IMR-90 (cell line): ENCODE results near the gene STX4. TPM values are rescaled to one million over a fixed set of nuclear protein-coding genes. Genes with fewer than 3 reads are reported as not detected.

Experiments
- ATAC-seq: fragments of 200-7000 bp; cut with Tn5 transposase; 2 replicates; pipeline ENCODE4 v1.9.1; 2020; ENCODE audit warnings: low read depth, mild to moderate bottlenecking, moderate library complexity
- BruUV-seq: library from RNA; stranded (reverse); fragments of 400-500 nt; replicated peaks from 2 replicates; lab custom pipeline; 2021; lab: Mats Ljungman, UMichigan
- CTCF ChIA-PET: fragments of 300-600 bp; formaldehyde crosslinking; extraction: SDS; loops from one replicate; lab custom pipeline; 2021; ENCODE audit warnings: antibody characterized with exemption; lab: Yijun Ruan, JAX
- POLR2A ChIA-PET: fragments of 300-600 bp; sonication (Branson Sonifier 250); formaldehyde crosslinking; loops from one replicate; lab custom pipeline; 2022; ENCODE audit warnings: antibody characterized with exemption; ENCODE audit not compliant: unreplicated experiment; lab: Charles Lee
- DNase-seq: peaks from one replicate; pipeline ENCODE4 v3.0.0; 2013
- H2AFZ ChIP-seq: replicated peaks from 2 replicates; pipeline ENCODE3; 2013; ENCODE audit warnings: low read length, mild to moderate bottlenecking; ENCODE audit not compliant: poor library complexity
- H2AK5ac ChIP-seq: 2 replicates; pipeline ENCODE4 v1.6.1; 2013; ENCODE audit warnings: low read depth, low read length, inconsistent platforms
- H2AK9ac ChIP-seq: replicated peaks from 2 replicates; pipeline ENCODE3; 2013; ENCODE audit warnings: mild to moderate bottlenecking, low read depth, low read length, moderate library complexity; ENCODE audit not compliant: poor library complexity
- H2BK120ac ChIP-seq: 2 replicates; pipeline ENCODE4 v1.6.1; 2013; ENCODE audit warnings: low read depth, low read length, inconsistent platforms
- H2BK15ac ChIP-seq: 3 replicates; pipeline ENCODE4 v1.6.1; 2013; ENCODE audit warnings: low read depth, low read length, inconsistent platforms
- H2BK20ac ChIP-seq: 2 replicates; pipeline ENCODE4 v1.6.1; 2013; ENCODE audit warnings: low read depth, mild to moderate bottlenecking, inconsistent platforms, low read length, moderate library complexity
- H2BK5ac ChIP-seq: 2 replicates; pipeline ENCODE4 v1.6.1; 2013; ENCODE audit warnings: mild to moderate bottlenecking, low read depth, low read length, inconsistent platforms; ENCODE audit not compliant: poor library complexity, severe bottlenecking
- H3K14ac ChIP-seq: replicated peaks from 2 replicates; pipeline ENCODE4 v1.6.1; 2013; ENCODE audit warnings: low read depth, low read length, inconsistent platforms
- H3K18ac ChIP-seq: 2 replicates; pipeline ENCODE4 v1.6.1; 2013; ENCODE audit warnings: low read depth, low read length, control low read depth
- H3K23ac ChIP-seq: 2 replicates; pipeline ENCODE4 v1.6.1; 2013; ENCODE audit warnings: low read depth, low read length, inconsistent platforms
- H3K27ac ChIP-seq: 2 replicates; pipeline ENCODE4 v1.5.1; 2013; ENCODE audit warnings: mild to moderate bottlenecking, control low read depth, low read length; ENCODE audit not compliant: insufficient read depth
- H3K27me3 ChIP-seq: 2 replicates; pipeline ENCODE4 v1.6.1; 2013; ENCODE audit warnings: low read length; ENCODE audit not compliant: control insufficient read depth, insufficient read depth
- H3K36me3 ChIP-seq: 2 replicates; pipeline ENCODE4 v1.6.1; 2013; ENCODE audit warnings: low read length, mixed read lengths; ENCODE audit not compliant: control insufficient read depth, insufficient read depth
- H3K4ac ChIP-seq: 2 replicates; pipeline ENCODE4 v1.6.1; 2013; ENCODE audit warnings: low read depth, low read length, inconsistent platforms
- H3K4me1 ChIP-seq: 2 replicates; pipeline ENCODE4 v1.6.1; 2013; ENCODE audit warnings: low read length, mixed read lengths; ENCODE audit not compliant: control insufficient read depth, insufficient read depth
- H3K4me2 ChIP-seq: 2 replicates; pipeline ENCODE4 v1.6.1; 2013; ENCODE audit warnings: low read depth, mild to moderate bottlenecking, control low read depth, low read length, moderate library complexity
- H3K4me3 ChIP-seq: 2 replicates; pipeline ENCODE4 v1.5.1; 2013; ENCODE audit warnings: low read depth, mild to moderate bottlenecking, control low read depth, low read length, moderate library complexity; ENCODE audit not compliant: insufficient read depth
- H3K56ac ChIP-seq: 2 replicates; pipeline ENCODE4 v1.6.1; 2013; ENCODE audit warnings: low read length, inconsistent platforms; ENCODE audit not compliant: insufficient read depth; ENCODE audit errors: extremely low read depth
- H3K79me1 ChIP-seq, 2 experiments: 2 replicates each; pipeline ENCODE4 v1.6.1; 2013; ENCODE audit warnings: low read length in 2 of 2, inconsistent platforms in 1 of 2, low read depth in 1 of 2
- H3K9ac ChIP-seq: 2 replicates; pipeline ENCODE4 v1.6.1; 2013; ENCODE audit warnings: low read depth, low read length, control low read depth
- H3K9me1 ChIP-seq: 2 replicates; pipeline ENCODE4 v1.6.1; 2013; ENCODE audit warnings: low read length, inconsistent platforms; ENCODE audit not compliant: insufficient read depth
- H3K9me3 ChIP-seq: 2 replicates; pipeline ENCODE4 v1.6.1; 2013; ENCODE audit warnings: low read length; ENCODE audit not compliant: control insufficient read depth, insufficient read depth
- H4K20me1 ChIP-seq: 2 replicates; pipeline ENCODE4 v1.6.1; 2013; ENCODE audit warnings: low read length, inconsistent platforms; ENCODE audit not compliant: insufficient read depth
- H4K5ac ChIP-seq: 2 replicates; pipeline ENCODE4 v1.6.1; 2013; ENCODE audit warnings: mild to moderate bottlenecking, low read depth, low read length, control low read depth
- H4K8ac ChIP-seq, 2 experiments: 2 replicates each; pipeline ENCODE4 v1.6.1; 2013; ENCODE audit warnings: low read depth in 2 of 2, low read length in 2 of 2, control low read depth in 1 of 2, inconsistent platforms in 1 of 2
- H4K91ac ChIP-seq: 2 replicates; pipeline ENCODE4 v1.6.1; 2013; ENCODE audit warnings: low read depth, low read length, inconsistent platforms; ENCODE audit not compliant: insufficient read depth
- BHLHE40 ChIP-seq: fragments of 150-350 bp; IDR thresholded peaks from 2 replicates; pipeline ENCODE4 v1.6.1; 2016; ENCODE audit warnings: mild to moderate bottlenecking, low read depth, low read length
- CHD1 ChIP-seq: IDR thresholded peaks from 2 replicates; pipeline ENCODE4 v1.6.1; 2012; ENCODE audit warnings: low read depth, low read length, improper control_type of control experiment
- FOS ChIP-seq: fragments of 150-350 bp; IDR thresholded peaks from 2 replicates; pipeline ENCODE4 v1.6.1; 2016; ENCODE audit warnings: low read depth, low read length
- MAFK ChIP-seq: IDR thresholded peaks from 2 replicates; pipeline ENCODE4 v1.6.1; 2012; ENCODE audit warnings: low read depth, low read length, improper control_type of control experiment
- MAZ ChIP-seq: IDR thresholded peaks from 2 replicates; pipeline ENCODE4 v1.6.1; 2012; ENCODE audit warnings: low read depth, mild to moderate bottlenecking, low read length, improper control_type of control experiment, moderate library complexity, borderline replicate concordance
- NFE2L2 ChIP-seq: fragments of 150-350 bp; IDR thresholded peaks from 2 replicates; pipeline ENCODE4 v1.6.1; 2016; ENCODE audit warnings: low read depth, mild to moderate bottlenecking, low read length
- RCOR1 ChIP-seq: IDR thresholded peaks from 2 replicates; pipeline ENCODE4 v1.6.1; 2012; ENCODE audit warnings: mild to moderate bottlenecking, low read length, improper control_type of control experiment; ENCODE audit not compliant: insufficient replicate concordance
- SMC3 ChIP-seq: fragments of 150-350 bp; IDR thresholded peaks from 2 replicates; pipeline ENCODE4 v1.6.1; 2016; ENCODE audit warnings: low read depth, mild to moderate bottlenecking, antibody characterized with exemption, low read length, moderate library complexity
- WGBS, 2 experiments: methylation state at CpG; one replicate each; pipeline versions ENCODE4 v1.1.5 to v1.1.7; 2013; ENCODE audit warnings: missing lambda C conversion rate in 2 of 2; ENCODE audit not compliant: insufficient read length in 1 of 2; ENCODE audit errors: extremely low coverage in 2 of 2; 5-methylcytosine and 5-hydroxymethylcytosine counted together
- dilution Hi-C: fragments of 300-500 bp; cut with HindIII; formaldehyde crosslinking; loops from one replicate; pipeline ENCODE4 v1.14.3; 2018; ENCODE audit warnings: low sequenced_read_pairs; ENCODE audit not compliant: unreplicated experiment
- in situ Hi-C: fragments of 300-500 bp; cut with MboI; formaldehyde crosslinking; loops from 3 replicates; pipeline ENCODE4 v1.14.3; 2019; ENCODE audit warnings: low sequenced_read_pairs, inconsistent platforms, mixed read lengths
- intact Hi-C: fragments of 100-400 bp; cut with micrococcal nuclease; formaldehyde crosslinking; loops from 2 replicates; pipeline ENCODE4 v1.10.0; 2022
- polyA plus RNA-seq, 3 experiments: library from polyadenylated mRNA; depleted of rRNA; stranded (reverse); fragments of >200 nt; gene quantifications; 2 replicates each; pipeline ENCODE4 v1.2.3, GENCODE V29; 2012; ENCODE audit warnings: low replicate concordance in 1 of 3
- total RNA-seq: library from RNA; depleted of rRNA; stranded (reverse); fragments of >200 nt; gene quantifications from 2 replicates; pipeline ENCODE4 v1.2.3, GENCODE V29; 2012
- TF ChIP-seq, protein P1 (sequence below): fragments of 150-350 bp; IDR thresholded peaks from 2 replicates; pipeline ENCODE4 v1.6.1; 2017; ENCODE audit warnings: mild to moderate bottlenecking, antibody characterized with exemption, low read length, low read depth
- TF ChIP-seq, protein P2 (sequence below): fragments of 150-350 bp; IDR thresholded peaks from 2 replicates; pipeline ENCODE4 v1.6.1; 2016; ENCODE audit warnings: low read depth, mild to moderate bottlenecking, low read length, moderate library complexity, borderline replicate concordance

The STX4 gene
- total and polyA plus RNA-seq, 2 of the 4 experiments (the other 2 are of a cell fraction), result 23.5 to 67.9 TPM

GRCh38 chr16:31081428-31082351 is 48.3 kb downstream of the STX4 start:
- in situ Hi-C loops, result loop anchor here (10.0 kb wide), 1 partner anchor 97 kb away; the partner anchor contains the start of gene HSD3B7
- H4K20me1 ChIP-seq, result peaks cover 21% of the 10 kb centered on the region
- BruUV-seq, result no TSS peak

More at GRCh38 chr16:31081428-31082351, 48.3 kb downstream of the STX4 start:
- no peak overlapping the region for H3K56ac ChIP-seq
- H3K9me3 ChIP-seq, result no peaks in the 10 kb centered on the region
- no peak for ATAC-seq
- no peak overlapping the region for H3K23ac ChIP-seq
- no peaks in the 10 kb centered on the region for H3K27me3 ChIP-seq
- no peak overlapping the region for H2BK20ac ChIP-seq
- H4K5ac ChIP-seq, result no peak overlapping the region
- CTCF ChIA-PET, result no interaction called here
- no peak overlapping the region for H3K27ac ChIP-seq
- no peak overlapping the region for H3K18ac ChIP-seq
- peaks cover 3% of the 10 kb centered on the region; the same call in 1 of the 2 replicates for H3K9me1 ChIP-seq
- no peaks in the 10 kb centered on the region for H3K4me1 ChIP-seq
- no peak for TF ChIP-seq FOS
- TF ChIP-seq NFE2L2, result no peak
- no peak for TF ChIP-seq RCOR1
- TF ChIP-seq CHD1, result no peak
- TF ChIP-seq MAFK, result no peak
- no peak for TF ChIP-seq MAZ
- TF ChIP-seq SMC3, result no peak
- TF ChIP-seq, protein P1, sequence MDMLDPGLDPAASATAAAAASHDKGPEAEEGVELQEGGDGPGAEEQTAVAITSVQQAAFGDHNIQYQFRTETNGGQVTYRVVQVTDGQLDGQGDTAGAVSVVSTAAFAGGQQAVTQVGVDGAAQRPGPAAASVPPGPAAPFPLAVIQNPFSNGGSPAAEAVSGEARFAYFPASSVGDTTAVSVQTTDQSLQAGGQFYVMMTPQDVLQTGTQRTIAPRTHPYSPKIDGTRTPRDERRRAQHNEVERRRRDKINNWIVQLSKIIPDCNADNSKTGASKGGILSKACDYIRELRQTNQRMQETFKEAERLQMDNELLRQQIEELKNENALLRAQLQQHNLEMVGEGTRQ, result no peak
- TF ChIP-seq, protein P2, sequence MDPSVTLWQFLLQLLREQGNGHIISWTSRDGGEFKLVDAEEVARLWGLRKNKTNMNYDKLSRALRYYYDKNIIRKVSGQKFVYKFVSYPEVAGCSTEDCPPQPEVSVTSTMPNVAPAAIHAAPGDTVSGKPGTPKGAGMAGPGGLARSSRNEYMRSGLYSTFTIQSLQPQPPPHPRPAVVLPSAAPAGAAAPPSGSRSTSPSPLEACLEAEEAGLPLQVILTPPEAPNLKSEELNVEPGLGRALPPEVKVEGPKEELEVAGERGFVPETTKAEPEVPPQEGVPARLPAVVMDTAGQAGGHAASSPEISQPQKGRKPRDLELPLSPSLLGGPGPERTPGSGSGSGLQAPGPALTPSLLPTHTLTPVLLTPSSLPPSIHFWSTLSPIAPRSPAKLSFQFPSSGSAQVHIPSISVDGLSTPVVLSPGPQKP, result no peak
- TF ChIP-seq BHLHE40, result no peak
- H4K8ac ChIP-seq, result no peak overlapping the region
- H3K79me1 ChIP-seq, result peaks cover 14 to 54% of the 10 kb centered on the region in 2 experiments
- no peak overlapping the region for H4K91ac ChIP-seq
- dilution Hi-C loops, result no loop called here
- no peak overlapping the region for H2BK120ac ChIP-seq
- intact Hi-C loops, result no loop called here
- H3K4me2 ChIP-seq, result no peak overlapping the region
- H3K14ac ChIP-seq, result no peak overlapping the region
- no peak overlapping the region for H2BK15ac ChIP-seq
- H3K4ac ChIP-seq, result no peak overlapping the region
- no peak overlapping the region for H2AFZ ChIP-seq
- DNase-seq, result no peak
- H2BK5ac ChIP-seq, result no peak overlapping the region
- no peak overlapping the region for H3K4me3 ChIP-seq
- H2AK5ac ChIP-seq, result no peak overlapping the region
- WGBS, 2 experiments, result 89% methylated on average over 15 of the region's 26 CpGs; no CpG with 5 or more reads in 1 of the 2 experiments
- no peak overlapping the region for H2AK9ac ChIP-seq
- POLR2A ChIA-PET, result interaction anchor here (0.6 kb wide), 1 partner anchor 275 kb away, joined by 9 read pairs; no protein-coding TSS in a partner anchor
- peaks cover 81% of the 10 kb centered on the region for H3K36me3 ChIP-seq
- H3K9ac ChIP-seq, result no peak overlapping the region
